ENCODE measurements around the gene BCL11B. TPM values are rescaled to one million over a fixed set of nuclear protein-coding genes. Genes with fewer than 3 reads are reported as not detected.

BCL11B gene
- total and polyA plus RNA-seq, 2 of the 8 experiments (the other 6 are each of a cell fraction or from before 2014, with no cell fraction given), result 0.63 to 5.9 TPM

GRCh38 chr14:99199846-99200653 is 71.9 kb downstream of the BCL11B start:
- H3K56ac ChIP-seq (replicated peaks; ENCODE audit: insufficient read length, low read depth, low read length), result no peak overlapping the region
- ChIA-PET POLR2A (ENCODE audit: partially characterized antibody) (interaction anchor here (1.1 kb wide), 1 partner anchor 61 kb away, joined by 3 read pairs; no protein-coding TSS in a partner anchor), CTCF (ENCODE audit: partially characterized antibody) (interaction anchor here (0.6 to 4.3 kb wide), 12 partner anchors 11 to 1346 kb away, joined by 3 to 19 read pairs (median 4); no protein-coding TSS in a partner anchor)
- peaks cover 0 to 5% (median under 1%) of the 10 kb centered on the region in 4 experiments; a peak in 1 of 7 replicates for H3K4me1 ChIP-seq (replicated peaks in 1 of 4; ENCODE audit: control insufficient read depth in 3 of 4, insufficient read depth in 4 of 4, low read length in 3 of 4)
- peaks cover 0 to 2% (median 0%) of the 10 kb centered on the region in 4 experiments; a peak in 1 of 8 replicates for H3K36me3 ChIP-seq (ENCODE audit: control insufficient read depth in 2 of 4, insufficient read depth in 4 of 4, low read length in 3 of 4)
- H2BK5ac ChIP-seq (ENCODE audit: low read depth, low read length), result peak overlapping the region; percentile 18; the same call in 1 of the 2 replicates
- no peak overlapping the region for H2AK5ac ChIP-seq (ENCODE audit: low read depth, low read length)
- H3K23me2 ChIP-seq (ENCODE audit: low read depth, low read length), result no peaks in the 10 kb centered on the region
- H3K14ac ChIP-seq (ENCODE audit: insufficient read length), result no peak overlapping the region
- no peaks in the 10 kb centered on the region for H3K9me3 ChIP-seq (ENCODE audit: insufficient read depth in 2 of 2, low read depth in 1 of 2, low read length in 1 of 2)
- no peaks in the 10 kb centered on the region for H3K27me3 ChIP-seq (replicated peaks in 1 of 4; ENCODE audit: control insufficient read depth in 3 of 4, extremely low read depth in 1 of 4, insufficient read depth in 3 of 4, low read length in 3 of 4)
- no peak overlapping the region for H3K4me3 ChIP-seq (ENCODE audit: extremely low read depth in 1 of 4, insufficient read depth in 2 of 4, low read depth in 3 of 4, low read length in 4 of 4)
- no peak overlapping the region for H2AFZ ChIP-seq (ENCODE audit: low read length)
- H3K4me2 ChIP-seq (ENCODE audit: insufficient read depth in 1 of 2, low read depth in 2 of 2, low read length in 2 of 2), result no peak overlapping the region
- no peak overlapping the region for H4K91ac ChIP-seq (replicated peaks; ENCODE audit: insufficient read length, low read length)
- H3K79me2 ChIP-seq (ENCODE audit: control insufficient read depth in 1 of 2, insufficient read depth in 2 of 2, low read length in 2 of 2), result peaks cover 0 to 6% of the 10 kb centered on the region in 2 experiments; a peak in 1 of 4 replicates
- FAIRE-seq (no peak), DNase-seq (ENCODE audit: low read depth in 1 of 2, low spot score in 2 of 2) (no peak)
- no peak overlapping the region for H3K9ac ChIP-seq (replicated peaks in 1 of 4; ENCODE audit: extremely low read depth in 1 of 4, low read depth in 3 of 4, low read length in 3 of 4)
- H3K23ac ChIP-seq (ENCODE audit: insufficient read length), result no peak overlapping the region
- no peak overlapping the region for H3K18ac ChIP-seq (ENCODE audit: extremely low read depth, low read length)
- H2BK12ac ChIP-seq (ENCODE audit: low read depth, low read length), result no peak overlapping the region
- no peak overlapping the region for H2BK120ac ChIP-seq (replicated peaks; ENCODE audit: low read depth, low read length)
- no peak overlapping the region; the same call in 1 of the 2 replicates for H4K8ac ChIP-seq (ENCODE audit: extremely low read depth, insufficient read depth, low read length)
- no peak overlapping the region for H3K27ac ChIP-seq (ENCODE audit: low read depth, low read length)
- no peak overlapping the region for H4K5ac ChIP-seq (ENCODE audit: insufficient read length, low read depth, low read length)
- H2BK15ac ChIP-seq (ENCODE audit: low read length), result no peak overlapping the region
- WGBS, 2 experiments (ENCODE audit: extremely low coverage in 1 of 2, insufficient coverage in 1 of 2, insufficient read length in 1 of 2, insufficient replicate concordance in 2 of 2, low coverage in 1 of 2, low lambda C conversion rate in 2 of 2, missing lambda C conversion rate in 1 of 2), result 89% methylated on average over 16 of the region's 16 CpGs; no CpG with 5 or more reads in 1 of the 2 experiments
- H3K4ac ChIP-seq (replicated peaks; ENCODE audit: insufficient read length, low read depth, low read length), result no peak overlapping the region
- H3K79me1 ChIP-seq (ENCODE audit: low read depth, low read length), result peaks cover 4% of the 10 kb centered on the region; the same call in 1 of the 2 replicates
- H4K20me1 ChIP-seq (replicated peaks in 1 of 2; ENCODE audit: control insufficient read depth in 1 of 2, insufficient read depth in 2 of 2, low read length in 2 of 2), result peaks cover 1 to 3% of the 10 kb centered on the region in 2 experiments
- no peak overlapping the region for H2BK20ac ChIP-seq (ENCODE audit: low read length)
- TF ChIP-seq RXRA (IDR thresholded peaks at IDR 0.05; ENCODE audit: insufficient read depth, low read depth, low read length), result no peak
- no peak for TF ChIP-seq TCF12 (IDR thresholded peaks at IDR 0.05; ENCODE audit: low read depth, low read length)
- no peak for TF ChIP-seq GTF2F1 (IDR thresholded peaks at IDR 0.05; ENCODE audit: borderline replicate concordance, low read depth, low read length)
- TF ChIP-seq TAF1 (IDR thresholded peaks at IDR 0.05; ENCODE audit: low read depth, low read length), result no peak
- no peak for TF ChIP-seq ASH2L (IDR thresholded peaks at IDR 0.05; ENCODE audit: low read length)
- TF ChIP-seq POLR2A (IDR thresholded peaks at IDR 0.05; ENCODE audit: control extremely low read depth in 1 of 2, low read depth in 2 of 2, low read length in 2 of 2), result no peak
- no peak for TF ChIP-seq EGR1 (IDR thresholded peaks at IDR 0.05; ENCODE audit: borderline replicate concordance, low read depth, low read length)
- peak; percentile 5 to 37; a peak in 3 of 4 replicates for TF ChIP-seq RAD21 (IDR thresholded peaks at IDR 0.05 in 1 of 2, conservative IDR thresholded peaks at IDR 0.05 in 1 of 2; ENCODE audit: low read depth in 2 of 2, low read length in 2 of 2)
- TF ChIP-seq E2F6 (IDR thresholded peaks at IDR 0.05), result no peak

Data from H1 (cell line).